Osteoblast (primary cell): ENCODE results near the gene SUGCT. TPM values are rescaled to one million over a fixed set of nuclear protein-coding genes. Genes with fewer than 3 reads are reported as not detected.

Experiments
- DNase-seq: peaks from one replicate; pipeline ENCODE4 v3.0.0; 2011; ENCODE audit warnings: low spot score, mixed read lengths; ENCODE audit not compliant: insufficient read length; ENCODE audit errors: missing footprints
- H2AFZ ChIP-seq: 2 replicates; pipeline ENCODE4 v1.6.0; 2011; ENCODE audit warnings: mild to moderate bottlenecking, low read length
- H3K27ac ChIP-seq: 2 replicates; pipeline ENCODE4 v1.5.1; 2011; ENCODE audit warnings: mild to moderate bottlenecking, low read depth, low read length, moderate library complexity
- H3K27me3 ChIP-seq: 2 replicates; pipeline ENCODE4 v1.6.0; 2012; ENCODE audit warnings: mild to moderate bottlenecking, control low read depth, inconsistent platforms, low read length, moderate library complexity; ENCODE audit not compliant: insufficient read depth
- H3K36me3 ChIP-seq: 2 replicates; pipeline ENCODE4 v1.5.1; 2011; ENCODE audit warnings: mild to moderate bottlenecking, low read length, control low read depth, moderate library complexity; ENCODE audit not compliant: insufficient read depth
- H3K4me1 ChIP-seq: 2 replicates; pipeline ENCODE4 v1.5.1; 2011; ENCODE audit warnings: mild to moderate bottlenecking, low read length, control low read depth, moderate library complexity; ENCODE audit not compliant: insufficient read depth
- H3K4me2 ChIP-seq: 2 replicates; pipeline ENCODE4 v1.6.0; 2011; ENCODE audit warnings: mild to moderate bottlenecking, low read length; ENCODE audit not compliant: insufficient read depth
- H3K4me3 ChIP-seq: fragments of 200-600 bp; sonication (generic); 3 replicates; pipeline ENCODE4 v1.5.1; 2012; ENCODE audit warnings: mild to moderate bottlenecking, low read length, inconsistent platforms; ENCODE audit not compliant: insufficient read depth
- H3K79me2 ChIP-seq: 2 replicates; pipeline ENCODE4 v1.6.0; 2012; ENCODE audit warnings: mild to moderate bottlenecking, low read length, control low read depth, inconsistent platforms; ENCODE audit not compliant: insufficient read depth
- H3K9me3 ChIP-seq: 2 replicates; pipeline ENCODE4 v1.5.1; 2011; ENCODE audit warnings: low read depth, low read length, control low read depth
- H4K20me1 ChIP-seq: 2 replicates; pipeline ENCODE4 v1.6.0; 2012; ENCODE audit warnings: mild to moderate bottlenecking, low read length, control low read depth; ENCODE audit not compliant: insufficient read depth
- total RNA-seq: library from RNA; depleted of rRNA; stranded (reverse); fragments of >200 nt; gene quantifications from 2 replicates; pipeline ENCODE4 v1.2.3, GENCODE V29; 2012
- TF ChIP-seq, protein P1 (sequence below): IDR thresholded peaks from 2 replicates; pipeline ENCODE4 v1.5.1; 2011; ENCODE audit warnings: mild to moderate bottlenecking, low read depth, low read length, moderate library complexity; ENCODE audit errors: extremely low read depth

Gene SUGCT
- total RNA-seq, 1 donor, result 21.7 TPM

DNA sequence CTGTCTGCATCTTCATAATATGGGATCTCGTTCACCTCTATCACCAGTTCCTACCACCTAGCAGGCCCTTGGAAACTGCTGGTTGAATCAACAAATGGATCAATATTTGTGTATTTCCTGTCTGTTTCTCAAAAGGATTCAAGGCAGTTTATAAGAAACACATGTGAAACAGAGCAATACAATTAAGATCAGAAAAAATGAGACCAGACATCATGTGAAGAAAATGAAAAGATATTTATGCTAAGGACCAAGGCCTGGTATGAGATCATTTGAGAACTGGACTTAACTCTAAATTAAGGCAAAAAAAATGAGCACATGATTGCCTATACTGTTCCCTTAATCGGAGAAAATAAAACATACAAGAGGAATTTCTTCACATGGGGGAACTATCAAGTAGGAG is 589.0 kb downstream of the SUGCT start:
- H3K4me3 ChIP-seq, result no peak overlapping the region
- no peak overlapping the region for H3K4me2 ChIP-seq
- no peak overlapping the region for H3K27ac ChIP-seq
- TF ChIP-seq, protein P1, sequence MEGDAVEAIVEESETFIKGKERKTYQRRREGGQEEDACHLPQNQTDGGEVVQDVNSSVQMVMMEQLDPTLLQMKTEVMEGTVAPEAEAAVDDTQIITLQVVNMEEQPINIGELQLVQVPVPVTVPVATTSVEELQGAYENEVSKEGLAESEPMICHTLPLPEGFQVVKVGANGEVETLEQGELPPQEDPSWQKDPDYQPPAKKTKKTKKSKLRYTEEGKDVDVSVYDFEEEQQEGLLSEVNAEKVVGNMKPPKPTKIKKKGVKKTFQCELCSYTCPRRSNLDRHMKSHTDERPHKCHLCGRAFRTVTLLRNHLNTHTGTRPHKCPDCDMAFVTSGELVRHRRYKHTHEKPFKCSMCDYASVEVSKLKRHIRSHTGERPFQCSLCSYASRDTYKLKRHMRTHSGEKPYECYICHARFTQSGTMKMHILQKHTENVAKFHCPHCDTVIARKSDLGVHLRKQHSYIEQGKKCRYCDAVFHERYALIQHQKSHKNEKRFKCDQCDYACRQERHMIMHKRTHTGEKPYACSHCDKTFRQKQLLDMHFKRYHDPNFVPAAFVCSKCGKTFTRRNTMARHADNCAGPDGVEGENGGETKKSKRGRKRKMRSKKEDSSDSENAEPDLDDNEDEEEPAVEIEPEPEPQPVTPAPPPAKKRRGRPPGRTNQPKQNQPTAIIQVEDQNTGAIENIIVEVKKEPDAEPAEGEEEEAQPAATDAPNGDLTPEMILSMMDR, result no peak
- peaks cover 10% of the 10 kb centered on the region for H3K4me1 ChIP-seq
- no peaks in the 10 kb centered on the region for H3K36me3 ChIP-seq
- no peaks in the 10 kb centered on the region for H3K27me3 ChIP-seq
- no peak for DNase-seq
- H2AFZ ChIP-seq, result no peak overlapping the region
- no peaks in the 10 kb centered on the region for H3K79me2 ChIP-seq
- no peaks in the 10 kb centered on the region for H4K20me1 ChIP-seq
- H3K9me3 ChIP-seq, result no peaks in the 10 kb centered on the region

DNA sequence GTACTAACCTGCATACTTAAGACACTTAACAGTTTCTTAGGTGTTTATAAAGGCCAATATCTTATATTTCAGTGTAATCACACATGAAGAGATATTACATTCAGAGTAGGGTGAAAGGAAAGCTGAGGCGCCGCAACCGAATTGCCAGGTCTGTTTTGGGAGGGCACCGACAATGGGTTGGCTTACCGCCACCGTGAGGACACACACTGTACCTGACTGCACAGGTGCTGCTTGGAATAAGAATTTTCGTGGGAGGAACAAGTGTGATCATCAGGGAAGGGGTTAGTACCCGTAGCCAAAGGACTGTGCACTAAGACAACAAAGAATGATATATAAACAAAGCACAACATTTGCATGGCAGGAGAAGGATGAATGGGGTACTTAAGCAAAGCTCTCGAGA is 591.8 kb downstream of the SUGCT start:
- DNase-seq, result no peak
- Histone ChIP-seq H3K79me2 (no peaks in the 10 kb centered on the region), H2AFZ (no peak overlapping the region)

DNA sequence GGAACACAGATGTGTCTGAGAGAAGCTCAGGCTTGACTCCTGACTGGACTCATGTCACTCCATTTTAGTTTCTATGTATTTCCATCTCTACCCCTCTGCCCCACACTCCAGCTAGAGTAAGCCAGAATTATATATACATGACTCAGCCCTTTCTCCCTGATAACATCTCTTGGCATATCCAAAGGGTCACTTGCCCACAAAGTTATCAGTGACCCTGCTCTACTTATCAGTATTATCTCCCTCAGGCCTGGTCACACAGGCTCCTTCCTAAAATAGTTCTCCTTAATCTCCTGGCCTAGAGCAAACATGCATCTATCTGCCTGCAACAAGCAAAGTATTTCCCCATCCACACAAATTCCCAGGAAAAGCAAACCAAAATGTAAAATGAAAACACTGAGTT is 598.3 kb downstream of the SUGCT start:
- Histone ChIP-seq H3K4me1 (peaks cover 4% of the 10 kb centered on the region), H3K9me3 (no peaks in the 10 kb centered on the region), H3K36me3 (no peaks in the 10 kb centered on the region), H3K4me2 (no peak overlapping the region), H2AFZ (no peak overlapping the region), H3K79me2 (no peaks in the 10 kb centered on the region), H3K27ac (no peak overlapping the region), H3K4me3 (no peak overlapping the region), H4K20me1 (no peaks in the 10 kb centered on the region), H3K27me3 (no peaks in the 10 kb centered on the region)
- no peak for DNase-seq
- TF ChIP-seq, protein P1, result no peak

More for the DNA sequence above, 591.8 kb downstream of the SUGCT start:
- H3K27me3 ChIP-seq, result no peaks in the 10 kb centered on the region
- H4K20me1 ChIP-seq, result no peaks in the 10 kb centered on the region
- no peaks in the 10 kb centered on the region for H3K9me3 ChIP-seq
- no peak overlapping the region for H3K27ac ChIP-seq
- H3K4me3 ChIP-seq, result no peak overlapping the region
- H3K36me3 ChIP-seq, result no peaks in the 10 kb centered on the region
- TF ChIP-seq, protein P1, result no peak
- H3K4me2 ChIP-seq, result no peak overlapping the region
- no peaks in the 10 kb centered on the region for H3K4me1 ChIP-seq

DNA sequence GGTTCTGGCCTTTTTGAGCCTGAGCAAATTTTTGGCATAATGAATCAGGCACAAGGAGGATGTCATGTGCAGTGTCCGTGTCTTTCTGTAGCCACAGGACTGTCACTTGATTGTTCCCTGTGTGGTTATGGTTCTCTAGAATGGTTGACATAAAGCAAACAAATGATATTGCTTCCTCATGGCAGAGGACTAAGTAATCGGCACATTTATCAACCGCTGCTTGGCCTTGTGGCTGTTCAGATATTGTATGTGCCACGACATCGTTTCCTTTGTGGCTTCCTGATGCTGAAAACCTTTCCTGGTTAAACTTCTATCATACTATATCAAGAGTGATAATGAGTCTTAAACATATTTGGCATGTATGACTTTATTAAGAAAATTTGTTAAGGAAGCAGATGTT is 598.8 kb downstream of the SUGCT start:
- Histone ChIP-seq H4K20me1 (no peaks in the 10 kb centered on the region), H3K4me1 (peaks cover 4% of the 10 kb centered on the region), H3K4me3 (no peak overlapping the region), H3K4me2 (no peak overlapping the region), H3K27ac (no peak overlapping the region), H3K79me2 (no peaks in the 10 kb centered on the region), H2AFZ (no peak overlapping the region), H3K9me3 (no peaks in the 10 kb centered on the region), H3K27me3 (no peaks in the 10 kb centered on the region), H3K36me3 (no peaks in the 10 kb centered on the region)
- TF ChIP-seq, protein P1, result no peak
- DNase-seq, result no peak
